Loucy (cell line): ENCODE measurements around the gene CACNA1B.

Experiments
- H2AFZ ChIP-seq: fragments of 200-600 bp; sonication (generic); 2 replicates; pipeline ENCODE4 v1.6.0; 2016; ENCODE audit warnings: antibody characterized with exemption, mild to moderate bottlenecking, low read length, moderate library complexity
- H3F3A ChIP-seq: fragments of 200-600 bp; 2 replicates; pipeline ENCODE4 v1.6.0; 2016; ENCODE audit warnings: antibody characterized with exemption, low read depth, mild to moderate bottlenecking
- H3K27me3 ChIP-seq: fragments of 200-600 bp; sonication (generic); 2 replicates; pipeline ENCODE4 v1.6.1; 2014; ENCODE audit warnings: low read length, mild to moderate bottlenecking; ENCODE audit not compliant: insufficient read depth, poor library complexity, severe bottlenecking
- H3K36me3 ChIP-seq: fragments of 200-600 bp; sonication (generic); 2 replicates; pipeline ENCODE4 v1.6.1; 2016; ENCODE audit warnings: low read length; ENCODE audit not compliant: insufficient read depth
- H3K4me1 ChIP-seq: fragments of 200-600 bp; sonication (generic); 2 replicates; pipeline ENCODE4 v1.5.1; 2014; ENCODE audit warnings: low read length, mild to moderate bottlenecking; ENCODE audit not compliant: insufficient read depth, poor library complexity, severe bottlenecking
- H3K4me2 ChIP-seq: fragments of 200-600 bp; sonication (generic); 2 replicates; pipeline ENCODE4 v1.6.0; 2014; ENCODE audit warnings: antibody characterized with exemption, low read length, low read depth, mild to moderate bottlenecking; ENCODE audit not compliant: poor library complexity, severe bottlenecking
- H3K4me3 ChIP-seq: fragments of 200-600 bp; sonication (generic); 2 replicates; pipeline ENCODE4 v1.5.1; 2014; ENCODE audit warnings: low read length, mild to moderate bottlenecking, mixed read lengths; ENCODE audit not compliant: poor library complexity, severe bottlenecking
- H3K79me2 ChIP-seq: fragments of 200-600 bp; sonication (generic); 2 replicates; pipeline ENCODE4 v1.6.1; 2014; ENCODE audit warnings: low read length; ENCODE audit not compliant: insufficient read depth
- H3K9ac ChIP-seq: fragments of 200-600 bp; sonication (generic); 2 replicates; pipeline ENCODE4 v1.6.0; 2014; ENCODE audit warnings: mild to moderate bottlenecking, low read depth, low read length, moderate library complexity; ENCODE audit not compliant: poor library complexity, severe bottlenecking
- H3K9me2 ChIP-seq: fragments of 200-600 bp; sonication (generic); replicated peaks from 2 replicates; pipeline ENCODE4 v1.6.1; 2016; ENCODE audit warnings: low read depth, low read length, mixed read lengths
- H3K9me3 ChIP-seq: fragments of 200-600 bp; sonication (generic); 2 replicates; pipeline ENCODE4 v1.6.1; 2014; ENCODE audit warnings: mild to moderate bottlenecking, antibody characterized with exemption, low read length, low read depth; ENCODE audit not compliant: insufficient read depth
- H4K20me1 ChIP-seq: fragments of 200-600 bp; sonication (generic); 2 replicates; pipeline ENCODE4 v1.6.0; 2014; ENCODE audit warnings: antibody characterized with exemption, low read length, mild to moderate bottlenecking; ENCODE audit not compliant: insufficient read depth, poor library complexity, severe bottlenecking
- CTCF ChIP-seq: fragments of 200-600 bp; sonication (generic); conservative IDR thresholded peaks from 2 replicates; pipeline ENCODE4 v1.5.1; 2014; ENCODE audit warnings: mild to moderate bottlenecking, antibody characterized with exemption, low read length
- EZH2phosphoT487 ChIP-seq: fragments of 200-600 bp; IDR thresholded peaks from 2 replicates; pipeline ENCODE4 v1.6.1; 2018; ENCODE audit warnings: antibody characterized with exemption, mild to moderate bottlenecking, moderate library complexity, borderline replicate concordance

The CACNA1B gene

DNA sequence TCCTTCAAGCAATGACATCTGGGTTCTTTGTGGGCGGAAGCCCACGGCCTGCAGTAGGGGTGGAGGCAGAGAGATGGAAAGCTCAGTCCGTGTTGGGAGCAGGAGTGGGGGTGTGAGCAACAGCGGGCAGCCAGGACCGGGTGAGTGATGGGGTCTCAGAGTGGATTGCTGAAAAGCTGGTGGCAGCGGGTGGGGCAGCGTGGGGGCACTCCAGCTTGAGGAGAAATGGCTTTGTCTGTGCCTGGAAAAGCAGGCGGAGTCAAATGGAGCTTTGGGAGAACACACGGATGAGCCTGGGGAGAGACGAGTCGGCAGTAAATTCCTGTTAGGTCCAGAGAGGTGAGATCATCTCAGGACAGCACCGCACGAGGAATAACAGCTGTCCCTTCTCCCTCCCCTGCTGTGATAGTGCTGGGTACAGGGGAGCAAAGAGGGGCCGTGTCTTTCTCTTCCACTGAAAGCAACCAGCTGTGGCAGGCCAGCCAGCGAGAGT, 42.1 kb downstream of the CACNA1B start:
- no peak for TF ChIP-seq EZH2phosphoT487
- TF ChIP-seq CTCF, result no peak

DNA sequence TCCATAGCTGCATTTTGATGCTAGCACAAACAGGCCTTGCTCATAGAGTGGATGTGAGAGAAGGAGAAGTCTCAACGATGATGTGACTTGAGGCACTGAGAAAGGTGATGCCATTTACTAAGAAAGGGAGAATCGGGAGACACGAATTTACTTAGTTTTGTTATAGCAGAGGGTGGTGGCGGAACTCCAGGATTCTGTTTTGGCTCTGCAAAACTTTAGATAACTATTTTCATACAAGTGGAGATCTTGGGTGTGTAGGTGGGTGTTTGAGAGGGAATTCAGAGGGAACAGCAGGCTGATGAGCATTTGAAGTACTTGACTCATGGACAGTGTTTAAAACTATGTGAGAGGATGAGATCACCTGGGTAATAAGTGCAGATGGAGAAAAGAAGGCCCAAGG, 43.2 kb downstream of the CACNA1B start:
- H3K4me1 ChIP-seq, result no peaks in the 10 kb centered on the region
- no peak overlapping the region for H3K4me2 ChIP-seq
- no peak overlapping the region for H3K9ac ChIP-seq
- H3K4me3 ChIP-seq, result no peak overlapping the region
- no peaks in the 10 kb centered on the region for H3K79me2 ChIP-seq
- no peaks in the 10 kb centered on the region for H3K36me3 ChIP-seq
- H3K9me3 ChIP-seq, result peaks cover 34% of the 10 kb centered on the region; the same call in 1 of the 2 replicates
- no peak overlapping the region for H2AFZ ChIP-seq
- H3K9me2 ChIP-seq, result no peaks in the 10 kb centered on the region
- no peaks in the 10 kb centered on the region for H4K20me1 ChIP-seq
- TF ChIP-seq EZH2phosphoT487 (no peak), CTCF (no peak)
- no peaks in the 10 kb centered on the region for H3K27me3 ChIP-seq
- H3F3A ChIP-seq, result no peaks in the 10 kb centered on the region

More for the DNA sequence above, 42.1 kb downstream of the CACNA1B start:
- Histone ChIP-seq H3K4me2 (no peak overlapping the region), H2AFZ (no peak overlapping the region), H3F3A (no peaks in the 10 kb centered on the region), H3K9me3 (peaks cover 41% of the 10 kb centered on the region; the same call in 1 of the 2 replicates), H3K79me2 (no peaks in the 10 kb centered on the region), H3K36me3 (no peaks in the 10 kb centered on the region), H3K4me1 (no peaks in the 10 kb centered on the region), H3K4me3 (no peak overlapping the region), H3K27me3 (no peaks in the 10 kb centered on the region), H4K20me1 (no peaks in the 10 kb centered on the region), H3K9ac (no peak overlapping the region), H3K9me2 (no peaks in the 10 kb centered on the region)

GRCh38 chr9:137924169-137924568, 46.6 kb downstream of the CACNA1B start:
- Histone ChIP-seq H3F3A (no peaks in the 10 kb centered on the region), H3K9ac (no peak overlapping the region), H3K4me3 (no peak overlapping the region), H3K4me2 (no peak overlapping the region), H3K4me1 (no peaks in the 10 kb centered on the region), H3K9me2 (no peaks in the 10 kb centered on the region), H3K27me3 (no peaks in the 10 kb centered on the region), H4K20me1 (no peaks in the 10 kb centered on the region), H3K9me3 (peaks cover 30% of the 10 kb centered on the region; the same call in 1 of the 2 replicates), H3K36me3 (no peaks in the 10 kb centered on the region), H2AFZ (no peak overlapping the region), H3K79me2 (no peaks in the 10 kb centered on the region)
- TF ChIP-seq CTCF (no peak), EZH2phosphoT487 (no peak)
